Activated CD8-positive, alpha-beta T cell treated with anti-CD3 and anti-CD28 coated beads for 36 hours (primary cell): ENCODE results near the gene DDB1. TPM values are rescaled to one million over a fixed set of nuclear protein-coding genes. Genes with fewer than 3 reads are reported as not detected.

Experiments
- ATAC-seq: fragments of 200-7000 bp; cut with Tn5 transposase; one replicate; pipeline ENCODE4 v1.10.0; 2021; ENCODE audit warnings: mild to moderate bottlenecking, moderate library complexity
- CTCF ChIA-PET: fragments of 350-600 bp; sonication (Branson Sonifier 250); formaldehyde crosslinking; loops from one replicate; lab custom pipeline; 2021; ENCODE audit warnings: antibody characterized with exemption; lab: Charles Lee
- POLR2A ChIA-PET: fragments of 350-600 bp; sonication (Branson Sonifier 250); formaldehyde crosslinking; loops from one replicate; lab custom pipeline; 2021; ENCODE audit warnings: antibody characterized with exemption; lab: Charles Lee
- DNase-seq: peaks from one replicate; pipeline ENCODE4 v3.0.0-alpha.2; 2020
- H3K27ac Mint-ChIP-seq: one replicate; pipeline ENCODE4 v1.8.0; 2021; ENCODE audit warnings: mild to moderate bottlenecking, mixed read lengths
- H3K27me3 Mint-ChIP-seq: one replicate; pipeline ENCODE4 v1.8.0; 2021; ENCODE audit warnings: mixed read lengths
- H3K36me3 Mint-ChIP-seq: one replicate; pipeline ENCODE4 v1.8.0; 2021; ENCODE audit warnings: low read depth, mixed read lengths
- H3K4me1 Mint-ChIP-seq: one replicate; pipeline ENCODE4 v1.8.0; 2021; ENCODE audit warnings: low read depth, mixed read lengths
- H3K4me3 Mint-ChIP-seq: one replicate; pipeline ENCODE4 v1.8.0; 2021; ENCODE audit warnings: mild to moderate bottlenecking, moderate library complexity, mixed read lengths
- H3K9me3 Mint-ChIP-seq: one replicate; pipeline ENCODE4 v1.8.0; 2021; ENCODE audit warnings: mixed read lengths
- CTCF ChIP-seq: fragments of 200-600 bp; IDR thresholded peaks from one replicate; pipeline ENCODE4 v1.8.0; 2022; ENCODE audit warnings: antibody characterized with exemption, mild to moderate bottlenecking
- intact Hi-C: fragments of 100-400 bp; cut with micrococcal nuclease; formaldehyde crosslinking; loops from one replicate; pipeline ENCODE4 v1.10.0; 2022
- total RNA-seq, 2 experiments: library from RNA; stranded (reverse); gene quantifications; one replicate each; pipeline ENCODE4 v1.2.3, GENCODE V29; 2021

DDB1 gene
- total RNA-seq, 2 experiments from 2014 or later = 269 to 270 TPM

GRCh38 chr11:61357894-61358239, 25.0 kb upstream of the DDB1 start:
- no peak for TF ChIP-seq CTCF
- no peak for DNase-seq
- intact Hi-C loops = no loop called here
- Mint-ChIP-seq H3K36me3 (peaks cover 16% of the 10 kb centered on the region), H3K27me3 (no peaks in the 10 kb centered on the region), H3K4me3 (no peak overlapping the region), H3K9me3 (no peaks in the 10 kb centered on the region), H3K27ac (no peak overlapping the region), H3K4me1 (peaks cover 35% of the 10 kb centered on the region)
- CTCF ChIA-PET = interaction anchor here (1.4 to 16.8 kb wide), 3 partner anchors 20 to 103 kb away, joined by 3 to 181 read pairs (median 9); partner anchors contain the start of genes DDB1 and TKFC
- ATAC-seq = no peak
- POLR2A ChIA-PET = interaction anchor here (0.8 to 1.8 kb wide), 3 partner anchors 24 to 453 kb away, joined by 3 to 6 read pairs (median 3); no protein-coding TSS in a partner anchor

- Mint-ChIP-seq H3K27ac (peak overlapping the region; percentile 55), H3K36me3 (peaks cover 14% of the 10 kb centered on the region), H3K4me1 (peaks cover 32% of the 10 kb centered on the region), H3K27me3 (no peaks in the 10 kb centered on the region), H3K4me3 (no peak overlapping the region), H3K9me3 (no peaks in the 10 kb centered on the region)
- ATAC-seq = no peak
- DNase-seq = no peak
- no peak for TF ChIP-seq CTCF
- CTCF ChIA-PET = interaction anchor here (1.4 to 16.8 kb wide), 3 partner anchors 19 to 103 kb away, joined by 3 to 181 read pairs (median 9); partner anchors contain the start of genes DDB1 and TKFC
- intact Hi-C loops = no loop called here
- POLR2A ChIA-PET = interaction anchor here (0.8 to 1.8 kb wide), 4 partner anchors 23 to 453 kb away, joined by 3 to 6 read pairs (median 3); no protein-coding TSS in a partner anchor
These were observed 24.5 kb upstream of the DDB1 start for GRCh38 chr11:61357233-61357893.

GRCh38 chr11:61356706-61357105, 23.8 kb upstream of the DDB1 start:
- ChIA-PET POLR2A (interaction anchor here (0.9 to 1.8 kb wide), 2 partner anchors 23 to 55 kb away, joined by 3 to 6 read pairs; no protein-coding TSS in a partner anchor), CTCF (interaction anchor here (1.2 to 16.8 kb wide), 4 partner anchors 19 to 102 kb away, joined by 3 to 181 read pairs (median 6); partner anchors contain the start of genes DDB1 and TKFC)
- DNase-seq (no peak), ATAC-seq (no peak)
- Mint-ChIP-seq H3K4me1 (peaks cover 32% of the 10 kb centered on the region), H3K36me3 (peaks cover 11% of the 10 kb centered on the region), H3K27ac (peak overlapping the region; percentile 55), H3K9me3 (no peaks in the 10 kb centered on the region), H3K4me3 (no peak overlapping the region), H3K27me3 (no peaks in the 10 kb centered on the region)
- no peak for TF ChIP-seq CTCF
- intact Hi-C loops = no loop called here

- H3K27me3 Mint-ChIP-seq = no peaks in the 10 kb centered on the region
- H3K9me3 Mint-ChIP-seq = no peaks in the 10 kb centered on the region
- CTCF ChIA-PET = interaction anchor here (0.6 to 16.8 kb wide), 4 partner anchors 15 to 60 kb away, joined by 3 to 181 read pairs (median 3); partner anchors contain the start of genes DDB1, TKFC and VWCE
- intact Hi-C loops = no loop called here
- H3K36me3 Mint-ChIP-seq = peaks cover 14% of the 10 kb centered on the region
- no peak for TF ChIP-seq CTCF
- H3K27ac Mint-ChIP-seq = no peak overlapping the region
- ATAC-seq (no peak), DNase-seq (no peak)
- POLR2A ChIA-PET = interaction anchor here (0.5 to 2.0 kb wide), 4 partner anchors 8 to 56 kb away, joined by 3 to 6 read pairs (median 4); partner anchors contain the start of gene TMEM138
- H3K4me3 Mint-ChIP-seq = no peak overlapping the region
- peaks cover 19% of the 10 kb centered on the region for H3K4me1 Mint-ChIP-seq
These were observed 21.3 kb upstream of the DDB1 start for GRCh38 chr11:61354208-61354607.
